Right renal cortex interstitium (tissue), 3 donors: ENCODE measurements around the gene CDK3. TPM values are rescaled to one million over a fixed set of nuclear protein-coding genes. Genes with fewer than 3 reads are reported as not detected.
"Not testable (repeated sequence)": the region's sequence is repeated elsewhere in the genome, so short reads cannot be mapped to it uniquely, and the experiment has no call there.

Experiments
- DNase-seq, 3 donors: peaks; one replicate each; pipeline ENCODE4 v3.0.0-alpha.2; 2013; ENCODE audit warnings: low read depth in 3 of 3, low spot score in 2 of 3
- polyA plus RNA-seq, 3 donors: library from polyadenylated mRNA; unstranded; fragments of 120-200 nt; gene quantifications; one replicate each; pipeline ENCODE4 v1.2.1, GENCODE V29; 2013; ENCODE audit not compliant: insufficient read length in 3 of 3

The CDK3 gene
- polyA plus RNA-seq, 3 donors: 9.7 to 12.8 (median 10.8) TPM

DNA sequence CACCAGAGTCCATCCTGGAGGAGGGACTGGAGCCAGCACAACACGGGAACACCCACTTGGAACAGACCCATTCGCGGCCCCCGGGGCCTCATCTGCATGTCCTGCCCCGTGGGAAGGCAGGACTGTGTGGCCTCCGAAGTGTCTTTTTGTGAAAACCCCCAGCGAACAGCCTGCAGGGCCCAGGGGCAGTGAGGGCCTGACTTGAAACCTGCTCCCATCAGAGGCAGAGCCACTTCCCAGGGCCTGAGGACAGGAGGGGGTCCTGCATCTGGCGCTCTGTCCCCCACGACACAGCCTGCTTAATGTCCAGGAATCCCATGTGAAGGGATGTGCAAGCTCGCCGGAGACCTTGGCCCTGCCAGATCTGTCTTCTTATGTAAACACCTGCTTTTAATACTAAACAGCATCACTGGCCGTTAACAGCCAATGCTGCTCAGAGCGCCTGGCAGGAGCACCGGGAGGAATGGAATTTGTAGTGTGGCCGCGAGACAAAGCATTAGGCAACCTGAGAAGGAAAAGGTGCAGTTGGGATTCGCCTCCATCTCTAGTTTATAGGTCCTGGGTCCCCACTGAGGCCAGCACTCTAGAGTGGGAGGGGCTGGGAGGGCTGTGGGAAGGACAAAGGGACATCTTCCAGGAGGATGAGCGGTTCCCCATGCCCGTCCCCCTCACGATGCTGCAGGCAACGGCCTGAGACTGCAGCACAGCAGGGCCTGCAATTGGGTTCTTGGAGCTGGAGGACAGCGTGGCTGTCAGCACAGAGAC is 36.0 kb downstream of the CDK3 start:
- DNase-seq: no peak

DNA sequence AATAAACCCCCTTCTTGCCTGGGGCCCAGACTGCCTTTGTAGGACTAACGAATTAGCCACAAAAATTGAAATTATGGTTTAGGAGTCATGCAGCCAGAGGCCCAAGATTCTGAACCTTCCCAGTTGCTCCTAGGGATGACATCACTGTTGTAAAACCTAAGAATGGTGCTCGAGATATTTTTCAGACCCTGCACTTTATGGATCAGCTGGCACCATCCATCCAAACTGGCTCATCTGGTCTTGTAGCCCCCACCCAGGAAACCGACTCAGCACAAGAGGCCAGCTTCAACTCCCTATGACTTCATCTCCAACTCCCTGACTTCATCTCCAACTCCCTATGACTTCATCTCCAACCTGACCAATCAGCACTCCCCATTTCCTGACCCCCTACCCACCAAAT is 37.4 kb downstream of the CDK3 start:
- DNase-seq: no peak

DNA sequence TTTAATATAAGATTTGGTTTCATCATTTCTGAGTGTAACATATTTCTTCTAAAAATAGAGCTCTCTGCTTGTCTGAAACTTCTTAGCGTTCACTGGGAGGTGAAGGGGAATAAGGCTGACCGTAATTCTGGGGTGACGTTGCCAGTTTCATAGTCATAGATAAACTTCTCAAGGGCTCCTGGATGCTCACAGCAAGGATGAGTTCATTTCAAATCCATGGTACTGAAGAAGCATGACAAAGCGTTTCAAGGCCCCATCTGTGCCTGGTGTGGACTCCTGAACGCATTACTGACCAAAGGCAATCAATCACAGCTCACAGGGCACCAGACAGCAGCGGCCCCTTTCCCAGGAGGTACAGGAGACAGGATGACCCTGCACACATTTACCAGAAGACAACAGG is 38.5 kb downstream of the CDK3 start:
- DNase-seq: no peak

DNA sequence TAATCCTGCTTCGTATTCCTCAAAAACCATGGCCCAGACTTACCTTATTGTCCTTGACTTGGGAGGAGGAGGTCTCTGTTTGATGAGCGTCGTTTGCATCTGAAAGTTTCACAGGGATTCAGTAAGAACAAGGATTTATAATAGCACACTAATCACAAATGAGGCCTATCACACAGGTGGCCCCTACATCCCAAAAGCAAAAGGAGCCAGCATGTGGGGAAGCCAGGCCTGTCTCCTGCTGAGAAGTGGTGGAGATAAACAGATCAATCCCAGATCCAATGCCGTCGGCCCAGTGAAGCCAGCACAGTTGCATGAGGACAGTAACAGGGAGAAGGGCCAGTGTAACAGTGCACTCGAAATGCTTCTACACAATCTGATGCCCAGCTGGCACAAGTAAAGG is 39.7 kb downstream of the CDK3 start:
- DNase-seq: no peak

DNA sequence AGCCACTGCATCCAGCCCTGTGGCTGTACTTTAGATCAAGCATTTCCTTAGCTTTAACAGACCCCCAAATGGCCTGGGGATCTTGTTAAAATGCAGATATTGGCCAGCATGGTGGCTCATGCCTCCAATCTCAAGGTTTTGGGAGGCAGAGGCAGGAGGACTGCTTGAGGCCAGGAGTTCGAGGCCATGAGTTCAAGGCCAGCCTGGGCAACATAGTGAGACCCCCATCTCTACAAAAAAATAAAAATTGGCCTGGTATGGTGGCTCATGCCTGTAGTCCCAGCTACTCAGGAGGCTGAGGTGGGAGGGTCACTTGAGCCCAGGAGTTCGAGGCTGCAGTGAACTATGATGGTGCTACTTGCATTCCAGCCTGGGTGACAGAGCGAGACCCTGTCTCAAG is 42.2 kb downstream of the CDK3 start:
- DNase-seq: not testable (repeated sequence)

DNA sequence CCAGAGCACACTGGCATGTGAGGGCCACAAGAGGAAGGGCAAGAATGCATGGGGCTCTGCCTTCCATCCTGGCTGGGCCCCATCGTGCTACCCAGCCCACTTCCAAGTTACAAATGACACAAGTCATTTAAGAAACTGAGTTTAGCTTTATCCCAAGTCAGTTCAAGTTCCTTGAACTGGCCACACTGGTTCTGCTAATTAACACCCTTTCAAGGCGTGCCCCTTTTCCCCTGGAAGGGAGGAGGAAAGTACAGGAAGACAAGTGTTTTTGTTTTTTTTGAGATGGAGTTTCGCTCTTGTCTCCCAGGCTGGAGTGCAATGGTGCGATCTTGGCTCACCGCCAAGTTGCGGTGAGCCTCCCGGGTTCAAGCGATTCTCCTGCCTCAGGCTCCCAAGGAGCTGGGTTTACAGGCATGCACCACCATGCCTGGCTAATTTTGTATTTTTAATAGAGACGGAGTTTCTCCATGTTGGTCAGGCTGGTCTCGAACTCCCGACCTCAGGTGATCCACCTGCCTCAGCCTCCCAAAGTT is 43.9 kb downstream of the CDK3 start:
- DNase-seq: not testable (repeated sequence)

DNA sequence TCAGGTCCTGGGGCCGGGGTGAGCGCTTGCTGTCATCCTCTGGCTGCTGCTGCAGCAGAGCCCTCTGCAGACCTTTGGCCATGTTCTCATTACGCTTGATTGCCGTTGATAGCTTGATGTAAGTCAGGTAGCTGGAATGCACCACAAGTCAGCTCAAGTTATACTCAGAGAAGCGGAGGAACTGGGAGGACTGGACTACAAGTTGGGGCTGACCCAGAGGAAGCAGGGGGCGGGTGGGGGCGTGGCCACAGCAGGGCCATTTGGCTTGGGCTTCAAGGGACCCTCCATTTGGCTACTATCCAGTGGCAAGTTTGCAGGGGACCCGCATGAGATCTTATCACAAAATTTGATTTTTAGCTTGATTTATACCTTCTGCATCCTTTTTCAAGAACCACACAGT is 45.4 kb downstream of the CDK3 start:
- DNase-seq: no peak

DNA sequence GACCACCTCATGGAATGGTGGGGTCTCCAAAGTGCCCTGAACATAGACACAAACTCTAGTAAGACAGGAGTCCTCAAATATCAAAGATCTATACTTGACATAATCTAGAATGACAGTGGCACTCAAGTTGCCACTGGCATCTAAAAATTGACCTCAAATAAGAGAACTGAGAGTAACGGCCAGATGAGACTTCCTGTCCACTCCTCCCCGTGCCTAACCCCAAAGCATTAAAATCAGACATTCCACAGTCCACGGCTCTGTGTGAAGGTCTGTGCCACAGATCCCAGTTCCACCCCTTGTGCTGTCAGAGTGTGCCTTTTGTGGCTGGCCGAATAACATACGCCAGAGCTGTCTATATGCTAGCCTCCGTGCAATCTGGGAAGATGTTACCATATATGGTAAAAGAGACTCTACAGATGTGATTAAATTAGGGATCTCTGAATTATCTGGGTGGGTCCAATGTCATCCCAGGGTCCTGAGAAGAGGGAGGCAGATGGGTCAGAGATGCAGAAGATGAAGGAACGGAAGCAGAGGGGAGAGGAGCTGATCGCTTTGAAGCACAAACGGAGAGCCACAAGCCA is 47.5 kb downstream of the CDK3 start:
- DNase-seq: no peak

DNA sequence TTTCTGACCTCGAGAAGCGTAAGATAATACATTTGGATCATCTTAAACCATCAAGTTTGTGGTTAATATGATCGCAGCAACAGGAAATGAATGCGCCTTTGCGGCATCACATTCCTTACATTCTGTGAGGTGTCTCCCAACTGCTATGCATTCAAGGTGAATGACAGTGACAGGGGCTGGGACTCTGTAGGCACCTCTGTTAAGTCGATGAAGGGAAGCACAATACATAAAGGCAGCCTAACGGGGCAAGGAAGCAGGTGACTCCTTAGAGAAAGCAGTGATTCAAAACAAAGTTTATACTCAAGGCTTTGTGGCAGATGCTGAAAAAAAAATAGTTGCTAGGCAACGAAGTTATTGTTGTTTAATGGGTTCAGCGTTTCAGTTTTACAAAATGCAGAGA is 48.1 kb downstream of the CDK3 start:
- DNase-seq: no peak

DNA sequence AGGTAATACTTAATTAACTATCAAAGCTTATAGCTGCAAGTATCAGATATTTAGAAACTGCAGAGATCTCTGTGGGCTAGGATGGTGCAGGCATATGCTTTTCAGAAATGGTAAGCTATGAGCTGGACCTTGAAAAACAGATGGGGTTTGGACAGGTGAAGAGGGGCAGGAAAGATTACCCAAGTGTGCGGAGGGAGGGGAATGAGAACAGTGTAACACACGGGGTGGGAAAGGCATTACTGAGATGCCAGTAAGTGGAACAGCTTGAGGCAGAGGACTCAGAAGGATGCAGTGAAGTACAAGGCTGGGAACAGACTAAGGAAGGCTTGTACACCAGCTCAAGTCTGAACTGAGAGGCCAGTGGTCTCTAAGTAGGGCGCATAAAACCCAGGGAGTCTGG is 48.6 kb downstream of the CDK3 start:
- no peak for DNase-seq

DNA sequence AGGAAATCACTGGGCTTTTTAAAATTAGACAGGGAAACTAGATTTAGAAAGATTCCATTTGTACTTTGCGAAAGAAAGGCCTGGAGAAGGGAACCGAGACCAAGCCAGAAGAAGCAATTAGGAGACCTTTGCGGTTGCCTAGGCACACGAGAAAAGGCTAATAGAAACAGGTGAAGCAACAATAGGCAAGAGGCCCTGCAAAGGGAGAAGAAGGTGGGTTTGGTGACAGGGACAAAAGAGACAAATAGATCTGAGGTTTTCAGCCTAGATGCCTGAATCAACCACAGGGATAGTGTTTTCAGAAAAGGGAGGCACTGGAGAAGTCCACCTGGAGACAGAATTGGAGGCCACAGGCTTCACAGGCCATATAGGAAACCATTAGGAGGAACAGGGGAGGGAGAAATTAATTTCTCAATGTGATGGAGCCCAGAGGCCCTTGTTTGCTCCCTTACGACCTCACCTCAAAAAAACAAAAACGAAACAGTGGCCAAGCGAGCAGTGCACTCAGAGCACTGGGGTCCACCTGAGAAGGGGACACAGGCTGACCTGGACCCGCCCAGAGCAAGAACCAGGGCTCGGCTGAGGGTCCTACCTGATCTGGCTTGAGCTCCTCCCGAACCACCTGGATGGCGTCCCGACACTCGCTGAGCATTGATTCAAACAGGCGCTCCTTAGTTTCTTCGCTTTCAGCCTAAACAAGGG is 49.3 kb downstream of the CDK3 start:
- DNase-seq: no peak

DNA sequence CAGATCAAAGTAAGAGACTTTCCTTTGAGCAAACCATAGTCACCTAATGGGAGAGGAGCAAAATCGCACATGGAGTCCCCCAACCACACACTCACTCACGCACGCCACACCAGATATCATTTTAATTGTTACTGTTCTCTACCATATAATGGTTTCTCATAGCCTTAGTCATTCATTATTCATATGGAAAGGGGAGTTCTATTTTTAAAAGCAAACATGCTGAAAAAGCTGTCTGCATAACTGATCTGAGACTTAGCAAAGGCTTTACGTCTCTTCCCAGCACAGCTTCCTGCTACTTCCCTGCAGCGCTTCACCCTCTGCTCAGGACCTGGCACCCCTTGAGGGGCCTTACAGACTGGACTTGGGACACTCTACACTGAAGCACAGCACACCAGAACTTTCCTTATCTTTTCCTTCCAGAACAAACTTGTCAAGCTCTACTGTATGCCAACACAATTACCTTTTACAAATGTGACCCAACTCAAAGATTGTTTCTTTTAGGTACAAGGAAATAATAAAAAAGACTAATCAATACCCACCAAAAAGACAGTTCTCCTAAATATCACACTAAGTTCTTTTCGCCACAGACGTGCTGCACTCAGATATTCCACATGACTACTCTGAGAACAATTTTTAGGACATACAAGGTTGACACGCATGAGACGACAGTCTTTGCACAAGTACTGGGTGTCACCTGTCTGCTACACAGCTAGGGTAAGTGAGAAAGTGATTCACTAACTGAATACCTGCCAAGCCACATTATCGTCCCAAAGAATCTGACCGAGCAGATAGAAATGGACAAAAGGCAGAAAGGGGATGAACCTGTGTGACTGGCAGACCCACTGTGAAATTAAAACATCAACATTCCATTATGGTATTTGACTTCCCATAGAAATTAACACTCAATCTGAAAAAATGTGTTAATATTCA is 50.1 kb downstream of the CDK3 start:
- no peak for DNase-seq

DNA sequence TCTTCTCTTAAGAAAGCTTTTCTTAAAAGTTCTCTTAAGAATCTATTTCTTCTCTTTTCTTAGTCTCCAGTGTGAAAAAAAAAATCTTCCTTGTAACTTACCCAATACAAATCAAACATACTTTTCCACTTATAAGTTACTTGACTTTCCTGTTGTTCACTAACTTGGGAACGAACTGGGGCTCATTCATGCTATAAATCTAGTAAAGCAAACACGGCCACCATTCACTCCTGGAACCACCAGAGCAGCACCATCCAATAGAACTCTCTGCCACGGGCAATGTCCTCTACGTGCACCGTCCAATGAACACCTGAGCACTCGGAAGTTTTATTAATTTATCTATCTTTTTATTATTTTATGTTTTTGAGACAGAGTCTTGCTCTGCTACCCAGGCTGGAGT is 50.9 kb downstream of the CDK3 start:
- DNase-seq: no peak

DNA sequence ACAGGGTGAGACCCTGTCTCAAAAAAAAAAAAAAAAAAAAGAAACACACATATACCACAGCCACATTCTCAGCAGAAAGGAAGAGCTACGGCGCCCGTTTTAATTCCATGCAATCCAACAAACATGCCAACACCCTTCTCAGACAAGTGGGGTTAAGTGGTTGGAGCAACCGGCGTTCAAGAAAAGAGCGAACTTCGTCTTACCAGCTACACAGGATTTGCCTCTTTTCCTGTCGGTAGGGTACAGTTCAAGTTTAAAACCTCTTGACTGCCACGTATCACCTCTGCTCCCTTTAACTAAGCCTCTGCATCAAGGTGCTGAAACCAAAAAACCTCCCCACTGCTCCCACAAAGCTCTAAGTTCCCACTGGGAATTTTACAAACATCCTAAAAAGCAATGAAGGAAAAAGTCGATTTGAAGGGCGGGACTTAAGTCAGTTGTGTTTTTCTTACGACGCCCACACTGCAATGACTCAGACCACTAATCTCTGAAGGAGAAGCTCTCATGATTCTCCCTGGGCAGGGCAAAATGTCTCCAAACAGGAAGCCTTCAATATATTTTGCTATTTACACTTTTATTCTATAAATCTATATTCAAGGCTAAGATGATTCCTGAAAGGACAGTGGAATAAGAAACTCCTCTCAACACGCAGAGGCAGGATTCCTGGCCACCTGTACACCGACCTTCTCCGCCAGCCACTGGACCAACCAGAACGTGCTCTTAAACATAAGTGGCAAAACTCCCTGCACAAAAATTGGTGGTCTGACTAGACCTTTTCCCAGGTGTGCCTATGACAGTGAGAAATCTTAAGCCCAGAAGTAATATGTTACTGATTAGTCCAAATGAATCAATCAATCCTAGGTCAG is 52.8 kb downstream of the CDK3 start:
- no peak for DNase-seq

DNA sequence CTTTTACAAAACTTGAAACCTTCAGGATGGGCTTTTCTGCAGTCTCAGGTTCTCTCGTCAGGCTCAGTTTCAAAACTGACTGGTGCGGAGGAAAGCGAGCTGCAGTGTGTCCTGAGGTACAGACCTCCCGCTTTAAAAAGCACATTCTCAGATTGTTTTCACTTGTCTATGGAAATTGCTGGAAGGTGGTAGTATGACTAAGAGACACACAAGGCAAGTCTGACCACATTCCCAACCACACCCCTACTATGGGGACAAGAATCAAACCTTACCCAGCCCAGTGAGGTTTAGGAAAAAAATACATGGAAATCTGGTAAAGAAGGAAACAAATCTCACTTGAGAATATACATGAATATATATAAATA is 53.4 kb downstream of the CDK3 start:
- DNase-seq: no peak

Other genes starting within 250 kb of the CDK3 start
- gene GALK1, start 235.7 kb upstream of the CDK3 start, polyA plus RNA-seq: 10 to 100 TPM; 20.9 to 24.0 (median 21.5) TPM
- gene UNK, start 216.0 kb upstream of the CDK3 start, polyA plus RNA-seq: 10 to 100 TPM; 28.5 to 32.3 (median 32.0) TPM
- 1 to 10 TPM; 3.6 to 5.7 (median 5.0) TPM for gene UNC13D, start 156.5 kb upstream of the CDK3 start, polyA plus RNA-seq
- 10 to 100 TPM; 70.2 to 86.7 (median 82.8) TPM for gene WBP2, start 145.5 kb upstream of the CDK3 start, polyA plus RNA-seq
- 1 to 10 TPM; 5.8 to 9.1 (median 6.3) TPM for gene TRIM47, start 122.3 kb upstream of the CDK3 start, polyA plus RNA-seq
- 10 to 100 TPM; 11.1 to 12.4 (median 11.3) TPM for gene TRIM65, start 103.9 kb upstream of the CDK3 start, polyA plus RNA-seq
- gene MRPL38, start 96.0 kb upstream of the CDK3 start, polyA plus RNA-seq: 10 to 100 TPM; 66.2 to 77.1 (median 66.7) TPM
- gene FBF1, start 59.8 kb upstream of the CDK3 start, polyA plus RNA-seq: 1 to 10 TPM; 6.6 to 8.3 (median 7.0) TPM
- 10 to 100 TPM; 30.3 to 42.7 (median 34.3) TPM for gene ACOX1, start 21.7 kb upstream of the CDK3 start, polyA plus RNA-seq
- 10 to 100 TPM; 15.1 to 24.2 (median 22.9) TPM for gene TEN1, start 21.6 kb upstream of the CDK3 start, polyA plus RNA-seq
- 10 to 100 TPM; 14.4 to 16.0 (median 14.9) TPM for gene EVPL, start 26.5 kb downstream of the CDK3 start, polyA plus RNA-seq
- gene SRP68, start 71.7 kb downstream of the CDK3 start, polyA plus RNA-seq: 100 to 1,000 TPM; 101 to 110 (median 103) TPM
- under 1 TPM in 1 of 3 donors, not detected in 2; 0.26 TPM for gene GALR2, start 73.9 kb downstream of the CDK3 start, polyA plus RNA-seq
- 10 to 100 TPM in 2 of 3 donors, 1 to 10 TPM in 1; 6.2 to 18.4 (median 16.0) TPM for gene ZACN, start 78.3 kb downstream of the CDK3 start, polyA plus RNA-seq
- 100 to 1,000 TPM; 138 to 168 (median 146) TPM for gene EXOC7, start 102.9 kb downstream of the CDK3 start, polyA plus RNA-seq
- gene FOXJ1, start 140.4 kb downstream of the CDK3 start, polyA plus RNA-seq: 10 to 100 TPM; 15.0 to 21.0 (median 17.7) TPM
- 10 to 100 TPM; 26.1 to 29.1 (median 27.5) TPM for gene RNF157, start 239.6 kb downstream of the CDK3 start, polyA plus RNA-seq